KG1 (cell line): Measurements from ENCODE around the gene SNRPD3.
"Not testable (repeated sequence)": the region's sequence is repeated elsewhere in the genome, so short reads cannot be mapped to it uniquely, and the experiment has no call there.

Experiments
- DNase-seq: peaks from one replicate; lab custom pipeline; 2025; lab: John Stamatoyannopoulos, UW

Gene SNRPD3

DNA sequence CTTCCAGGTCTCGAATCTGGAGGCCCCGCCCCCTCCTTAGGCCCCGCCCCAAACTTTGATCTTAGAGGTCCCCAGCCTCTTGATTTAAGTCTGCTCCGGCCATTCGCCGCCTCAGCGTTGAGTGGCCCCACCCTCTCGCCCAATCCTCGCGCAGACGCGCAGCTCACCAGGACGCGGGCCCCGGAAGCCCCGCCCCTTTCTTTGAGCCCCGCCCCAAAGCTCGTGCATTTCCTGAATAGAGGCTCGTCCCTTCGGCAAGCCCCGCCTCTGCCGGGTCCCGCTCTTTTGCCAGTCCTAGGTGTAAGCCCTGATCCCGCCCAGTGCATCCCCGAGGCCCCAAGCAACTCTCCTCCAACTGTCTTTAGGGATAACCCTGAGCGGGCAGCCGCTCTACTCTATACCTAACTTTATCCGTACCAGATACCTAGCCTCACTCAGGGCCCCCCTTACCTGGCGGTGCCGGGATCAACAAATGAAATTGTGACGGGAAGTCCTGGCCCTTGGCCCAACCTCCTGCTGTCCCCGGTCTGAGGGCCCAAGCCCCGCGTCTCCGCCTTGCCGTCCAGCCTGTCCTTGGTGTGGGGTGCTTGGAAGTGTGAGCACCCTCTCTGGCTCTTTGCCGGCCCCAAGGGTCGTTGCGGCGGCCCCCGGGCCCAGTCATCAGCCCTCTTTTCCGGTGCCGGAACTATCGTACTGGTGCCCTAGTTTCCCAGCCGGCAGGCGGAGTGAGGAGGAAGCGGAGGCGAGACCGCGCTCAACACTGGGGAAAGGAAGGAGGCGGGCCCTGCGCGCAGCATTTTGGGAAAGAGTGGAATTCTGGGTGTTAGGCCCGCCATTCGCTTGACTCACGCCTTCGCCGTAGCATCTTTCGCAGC is at the start of gene SNRPD3:
Gene SNRPD3, plus strand, starts transcription at position 835 of the 875 bp plus-strand sequence. CDS start 1,676 bp downstream, outside the sequence.
- DNase-seq = peak; percentile 98

DNA sequence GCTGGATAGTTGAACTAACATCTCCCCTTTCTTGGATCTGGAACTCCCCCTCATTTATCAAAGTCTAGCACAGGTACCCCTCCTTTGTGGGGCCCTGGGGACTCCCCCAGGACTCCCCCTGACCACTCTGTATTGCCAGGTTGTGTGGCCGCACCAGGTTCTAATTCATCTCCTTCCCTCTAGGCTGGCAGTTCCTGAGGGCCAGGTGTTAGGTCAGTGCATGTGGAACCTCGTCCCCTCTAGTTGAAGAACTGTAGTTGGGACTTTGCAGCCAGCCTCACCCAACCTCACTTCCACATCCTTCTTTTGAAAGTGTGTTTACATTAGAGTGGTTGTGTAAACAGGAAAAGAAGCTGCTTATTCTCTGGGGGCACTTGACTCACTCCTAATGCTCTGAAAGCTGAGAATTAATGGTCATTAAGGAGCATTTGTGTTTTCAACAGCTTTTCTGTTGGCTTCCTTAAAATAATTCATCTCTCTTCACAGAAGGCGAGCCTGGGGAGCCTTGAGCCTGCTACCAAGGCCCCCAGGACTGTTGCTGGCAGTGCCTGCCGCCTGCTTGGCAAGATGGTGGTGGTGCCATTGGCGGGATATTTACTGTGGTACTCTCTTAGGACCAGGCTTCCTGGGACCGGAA is 48.9 kb upstream of the SNRPD3 start:
- no peak for DNase-seq

DNA sequence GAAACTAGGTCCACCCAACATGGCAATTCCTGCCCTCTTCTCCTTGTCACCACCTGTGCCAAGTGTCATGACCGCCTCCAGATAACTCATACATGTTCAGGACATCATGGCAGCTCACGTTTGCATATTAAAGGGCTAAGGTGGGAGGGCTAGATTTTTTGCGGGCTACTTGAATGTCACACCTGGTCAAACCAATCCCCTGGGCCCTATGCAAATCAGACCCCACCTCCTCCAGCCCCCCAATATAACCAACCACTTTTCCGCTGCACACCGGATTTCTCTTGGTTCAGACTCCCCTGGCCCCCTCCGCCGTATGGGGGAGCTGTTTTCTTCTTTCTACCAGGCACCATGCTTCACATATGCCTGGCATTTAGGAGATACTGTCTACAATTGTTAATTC is 48.1 kb upstream of the SNRPD3 start:
- no peak for DNase-seq

DNA sequence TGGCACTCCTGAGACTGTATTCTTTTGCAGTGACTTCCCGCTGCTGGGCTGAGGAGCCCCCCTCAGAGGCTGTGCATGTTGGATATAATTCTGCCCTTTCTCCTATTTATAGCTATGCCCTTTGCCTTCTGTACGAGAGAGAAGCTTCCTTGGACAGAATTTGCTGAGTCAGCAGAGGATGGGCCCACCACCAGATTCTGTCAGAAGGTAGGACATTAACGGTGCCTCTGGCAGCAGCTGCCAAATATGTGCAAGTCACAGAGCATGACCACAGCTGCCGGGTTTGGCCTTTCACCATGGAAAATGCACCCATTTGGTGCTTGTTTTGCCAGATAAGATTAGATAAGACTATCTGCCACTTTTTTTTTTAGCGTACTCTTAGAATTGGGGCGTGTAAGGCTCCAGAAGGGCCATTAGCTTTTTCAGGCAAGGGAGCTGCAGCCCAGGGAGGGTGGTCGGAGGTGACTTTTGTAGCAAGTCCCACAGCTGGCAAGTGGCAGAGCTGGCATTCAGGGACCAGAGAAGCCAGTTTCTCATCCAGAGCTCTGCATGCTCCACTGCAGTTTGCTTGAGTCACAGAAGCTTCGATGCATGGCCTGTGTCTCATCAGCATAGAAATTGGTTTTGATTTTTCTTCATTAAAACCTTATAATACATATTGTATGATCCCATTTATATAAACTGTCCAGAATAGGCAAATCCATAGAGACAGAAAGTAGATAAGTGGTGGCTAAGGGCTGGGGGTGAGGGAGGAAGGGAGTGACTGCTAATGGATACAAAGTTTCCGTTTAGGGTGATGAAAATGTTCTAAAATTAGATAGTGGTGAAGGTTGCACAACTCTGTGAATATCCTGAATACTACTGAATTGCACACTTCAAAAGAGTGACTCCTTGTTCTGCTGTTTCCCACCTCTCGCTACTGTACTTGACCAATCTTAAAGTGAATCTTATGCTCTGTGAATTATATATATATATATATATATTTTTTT is 44.9 kb upstream of the SNRPD3 start:
- DNase-seq = peak; percentile 31

DNA sequence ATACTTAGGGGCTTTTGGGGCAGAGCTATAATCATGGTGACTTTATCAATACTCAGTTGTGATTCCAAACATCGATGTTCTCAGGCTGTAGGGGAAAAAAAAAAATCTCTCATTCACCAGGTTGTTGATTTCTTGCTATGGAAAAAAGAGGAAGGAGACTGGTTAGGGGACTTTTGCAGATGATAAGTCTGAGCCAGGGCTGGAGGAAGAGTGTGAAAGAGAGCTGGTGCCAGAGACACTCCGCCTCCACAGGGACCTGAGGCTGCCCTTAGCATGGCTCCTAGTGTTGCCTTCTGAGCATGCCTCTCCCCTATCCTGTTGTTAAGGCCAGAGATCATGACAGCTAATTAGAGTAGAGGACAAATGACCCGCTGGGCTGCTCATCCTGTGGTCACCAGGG is 43.8 kb upstream of the SNRPD3 start:
- peak; percentile 16 for DNase-seq

DNA sequence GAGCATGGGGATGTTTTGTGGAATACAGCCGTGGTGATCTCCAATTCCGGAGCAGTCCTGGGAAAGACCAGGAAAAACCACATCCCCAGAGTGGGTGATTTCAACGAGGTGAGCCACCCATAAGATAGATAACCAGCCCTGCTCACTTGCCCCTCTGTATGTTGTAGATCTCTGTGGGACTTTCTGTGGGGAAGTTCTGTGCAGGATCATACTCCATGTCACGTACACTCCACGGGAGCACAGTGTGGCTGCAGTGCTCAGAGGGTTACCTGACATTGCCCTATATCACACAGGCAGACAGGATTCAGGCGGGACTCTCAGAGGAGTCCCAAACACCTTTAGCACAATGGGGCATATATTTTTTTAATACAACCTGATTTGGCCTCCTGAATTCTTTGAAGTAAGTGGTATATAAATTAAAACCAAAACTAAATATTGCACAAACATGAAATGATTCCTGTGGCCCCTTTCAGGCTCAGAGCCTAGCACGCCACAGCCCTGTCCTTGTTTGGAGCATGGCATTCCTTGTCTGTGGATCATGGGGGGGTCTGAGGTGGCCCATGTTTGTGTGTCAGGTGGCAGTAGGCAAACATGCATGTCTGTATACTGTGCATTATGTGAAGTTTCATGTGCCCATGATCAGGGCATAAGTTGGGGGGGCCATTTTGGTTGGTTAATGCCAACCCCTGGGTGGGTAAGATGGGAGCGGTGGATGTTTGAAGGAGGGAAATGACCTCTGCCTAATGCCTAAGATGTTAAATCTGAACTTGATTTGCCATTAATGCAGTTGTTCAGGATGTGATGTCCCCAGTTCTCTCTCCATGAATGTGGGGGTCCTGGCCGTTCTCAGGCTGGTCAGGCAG is 42.2 kb upstream of the SNRPD3 start:
- DNase-seq = no peak

DNA sequence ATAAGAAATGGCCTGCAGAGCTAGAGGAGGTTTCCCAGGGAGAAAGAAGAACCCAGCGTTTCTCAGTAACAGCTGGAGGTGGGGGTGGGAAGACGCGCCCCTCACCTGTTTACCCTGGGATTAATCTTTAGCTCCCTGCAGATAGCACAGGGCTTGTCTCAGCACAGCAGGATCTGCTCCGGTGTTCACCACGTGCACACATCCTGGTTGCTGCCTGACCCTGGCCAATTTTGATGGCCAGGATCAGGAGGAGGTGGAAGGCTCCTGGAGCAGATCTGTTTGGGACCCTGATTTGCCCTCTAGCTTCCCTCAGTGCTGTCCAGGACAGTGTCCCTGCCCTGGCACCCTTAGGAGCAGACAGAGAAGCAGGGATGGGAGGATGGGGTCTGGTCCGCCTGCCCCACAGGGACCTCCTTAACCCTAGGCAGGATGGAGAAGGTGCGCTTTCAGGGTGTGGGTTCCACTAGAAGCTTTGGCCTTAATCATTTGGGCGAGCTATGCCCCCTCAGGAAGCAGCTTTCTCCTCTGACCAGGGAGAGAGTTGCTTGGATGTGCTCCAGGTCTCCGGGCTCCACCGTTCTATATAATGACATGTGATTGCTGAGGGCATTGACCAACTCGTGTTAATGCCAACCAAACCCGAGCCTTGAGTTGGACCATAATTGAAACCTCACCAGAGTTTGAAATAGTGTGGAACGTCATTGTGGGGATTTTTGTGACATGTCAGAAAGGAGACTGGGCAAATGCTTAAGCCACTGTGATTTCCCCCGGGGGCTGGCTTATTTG is 41.4 kb upstream of the SNRPD3 start:
- no peak for DNase-seq

DNA sequence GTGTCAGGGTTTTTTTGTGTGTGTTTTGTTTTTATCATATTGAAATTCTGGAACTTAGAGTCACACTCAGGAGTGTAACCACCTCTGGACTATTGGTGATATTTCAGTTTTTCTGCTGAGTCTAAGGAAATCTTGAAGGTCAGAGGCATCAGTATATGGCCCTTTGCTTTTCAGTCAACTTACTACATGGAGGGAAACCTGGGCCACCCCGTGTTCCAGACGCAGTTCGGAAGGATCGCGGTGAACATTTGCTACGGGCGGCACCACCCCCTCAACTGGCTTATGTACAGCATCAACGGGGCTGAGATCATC is 40.8 kb upstream of the SNRPD3 start:
- DNase-seq = no peak

DNA sequence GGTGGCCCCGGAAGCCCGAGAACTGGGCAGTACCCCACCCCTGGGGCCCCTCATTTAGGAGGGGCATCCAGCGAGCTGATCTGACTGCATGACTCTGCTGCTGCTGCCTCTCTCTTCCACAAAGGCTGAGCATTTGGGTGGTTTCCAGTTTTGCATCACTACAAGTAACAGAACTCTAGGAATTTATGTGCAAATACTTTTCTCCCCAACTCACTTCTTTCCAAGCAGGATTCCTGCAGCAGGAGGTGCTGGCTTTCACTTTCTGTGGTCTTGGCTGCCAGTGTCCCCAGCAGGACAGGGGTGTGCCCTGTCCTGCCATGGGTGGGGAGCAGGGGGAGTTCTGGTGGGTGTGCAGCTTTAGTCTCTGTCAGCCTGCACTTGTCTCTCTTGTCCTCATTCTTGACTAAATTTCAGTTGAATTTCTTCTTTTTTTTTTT is 39.5 kb upstream of the SNRPD3 start:
- DNase-seq = no peak

DNA sequence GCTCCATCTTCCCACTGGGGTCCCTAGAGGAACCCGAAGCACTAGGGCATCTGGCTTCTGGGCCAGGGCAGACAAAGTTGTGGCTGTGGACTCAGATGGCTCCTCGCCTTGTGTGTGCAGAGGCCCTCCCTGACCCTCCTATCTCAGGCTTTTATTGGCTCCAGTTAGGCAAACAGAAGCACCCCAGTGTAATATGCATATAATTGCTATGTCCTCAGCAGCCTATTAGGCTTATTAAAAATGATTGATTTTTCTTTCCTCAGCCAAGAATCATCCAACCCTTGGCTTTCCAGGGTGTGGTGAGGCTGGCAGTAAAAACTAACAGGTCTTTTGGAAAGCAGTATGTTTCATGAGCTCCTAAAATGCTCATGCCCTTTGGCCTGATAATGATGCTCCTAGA is 38.4 kb upstream of the SNRPD3 start:
- DNase-seq = no peak

DNA sequence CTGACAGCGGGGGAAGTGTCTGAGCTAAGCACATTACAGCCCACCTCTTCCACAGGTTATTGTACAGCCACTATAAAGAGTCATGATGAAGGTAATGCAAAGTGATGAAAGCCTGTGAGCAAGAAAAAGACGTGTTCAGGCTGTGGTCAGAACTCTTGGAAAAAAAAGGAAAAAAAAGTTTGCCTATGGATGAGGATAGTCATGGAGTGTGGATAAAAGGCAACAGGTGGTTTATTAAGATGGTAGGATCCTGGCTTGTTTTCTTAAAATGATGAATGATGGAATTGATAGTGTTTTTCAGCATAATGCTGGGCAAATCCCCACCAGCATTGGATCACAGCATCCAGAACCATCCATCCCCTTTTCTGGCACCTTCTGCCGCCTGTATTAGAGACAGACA is 37.6 kb upstream of the SNRPD3 start:
- DNase-seq = no peak

DNA sequence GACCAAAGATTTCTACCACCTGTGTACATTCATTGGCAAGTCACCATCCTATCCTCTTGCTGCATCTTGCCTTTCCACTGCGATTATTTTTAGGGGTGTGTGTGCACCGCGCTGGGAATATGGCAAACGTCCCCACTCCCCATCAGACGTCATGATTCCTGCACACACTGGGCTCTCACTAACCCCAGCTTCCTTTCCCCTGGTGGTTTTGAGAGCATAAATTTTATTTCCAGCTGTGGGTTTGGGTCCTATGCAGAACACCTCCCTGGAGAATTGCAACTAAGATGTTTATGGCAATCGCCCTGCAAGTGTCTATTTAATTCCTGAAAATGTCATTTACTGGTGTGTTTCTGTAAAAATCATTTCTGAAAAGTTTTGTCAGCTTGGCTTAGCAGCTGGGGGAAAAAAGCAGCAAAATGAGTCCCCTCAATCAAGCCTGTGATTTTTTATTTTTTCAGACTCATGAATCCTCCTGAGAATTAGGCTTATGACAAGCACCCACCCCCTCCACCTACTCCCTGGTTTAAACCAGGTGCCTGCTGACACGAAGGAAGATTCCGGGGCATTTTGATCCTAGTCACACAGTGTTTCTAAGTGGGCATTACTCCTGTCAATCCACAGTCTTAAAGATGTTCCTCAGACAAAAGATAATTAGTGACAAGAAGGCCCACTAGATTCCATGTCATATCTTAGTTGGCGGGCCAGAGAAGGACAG is 36.9 kb upstream of the SNRPD3 start:
- no peak for DNase-seq

DNA sequence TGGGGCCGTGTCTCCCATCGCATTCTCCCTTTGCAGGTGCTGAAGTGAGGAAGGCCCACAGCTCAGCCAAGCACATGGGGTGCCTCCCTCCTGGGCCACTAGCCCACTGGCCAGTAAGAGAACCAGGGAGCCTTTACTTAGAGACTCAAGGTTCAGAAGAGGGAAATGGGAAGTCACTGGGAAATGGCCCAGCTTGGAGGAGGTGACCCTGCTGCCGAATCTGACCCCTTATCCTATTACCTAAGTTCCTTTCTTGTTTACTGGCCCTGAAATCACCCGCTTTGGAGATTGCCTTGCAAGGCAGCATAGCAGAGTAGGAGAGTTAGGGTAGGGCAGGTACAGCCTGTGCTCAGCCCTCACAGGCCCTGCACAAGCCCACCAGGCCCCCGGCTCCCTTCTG is 36.3 kb upstream of the SNRPD3 start:
- no peak for DNase-seq

DNA sequence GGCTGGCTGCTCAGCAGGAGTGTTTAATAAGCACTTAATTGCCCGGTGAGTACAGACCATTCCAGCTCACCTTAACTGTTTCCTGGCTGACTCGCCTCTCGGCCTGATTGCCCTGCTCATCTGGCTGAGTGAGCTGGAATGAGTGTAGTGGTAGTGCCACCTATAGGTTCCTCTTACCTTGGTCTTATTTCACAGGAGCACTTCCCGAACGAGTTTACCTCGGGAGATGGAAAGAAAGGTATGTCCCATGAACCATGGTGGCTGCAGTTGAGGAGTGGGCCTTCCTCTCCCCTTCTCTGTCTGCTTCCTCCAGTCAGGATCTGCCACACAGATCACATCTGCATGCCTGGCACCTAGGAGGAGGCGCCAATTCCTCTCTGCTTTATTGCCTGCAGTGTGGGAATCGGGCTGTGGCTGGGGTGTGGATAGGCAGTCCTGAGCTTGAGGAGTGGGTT is 34.0 kb upstream of the SNRPD3 start:
- peak; percentile 17 for DNase-seq

DNA sequence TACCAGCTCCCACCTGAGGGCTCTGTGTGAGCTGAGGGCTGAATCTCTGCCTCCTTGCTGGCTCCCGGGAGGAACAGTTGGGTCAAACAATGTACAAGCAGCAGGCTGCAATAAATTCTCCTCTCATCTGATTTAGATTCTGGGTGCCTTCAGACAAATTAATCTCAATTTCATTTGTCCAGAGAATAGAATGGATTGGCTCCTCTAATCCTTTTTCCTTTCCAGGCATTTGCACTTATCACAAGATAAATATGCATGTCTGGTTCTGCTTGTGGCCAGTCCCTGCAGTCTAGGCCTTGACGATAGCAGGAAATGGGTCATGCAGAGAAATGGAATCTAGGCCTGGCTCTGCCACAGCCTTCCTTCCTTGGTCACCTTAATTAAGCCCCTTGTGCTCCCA is 31.9 kb upstream of the SNRPD3 start:
- DNase-seq = no peak

DNA sequence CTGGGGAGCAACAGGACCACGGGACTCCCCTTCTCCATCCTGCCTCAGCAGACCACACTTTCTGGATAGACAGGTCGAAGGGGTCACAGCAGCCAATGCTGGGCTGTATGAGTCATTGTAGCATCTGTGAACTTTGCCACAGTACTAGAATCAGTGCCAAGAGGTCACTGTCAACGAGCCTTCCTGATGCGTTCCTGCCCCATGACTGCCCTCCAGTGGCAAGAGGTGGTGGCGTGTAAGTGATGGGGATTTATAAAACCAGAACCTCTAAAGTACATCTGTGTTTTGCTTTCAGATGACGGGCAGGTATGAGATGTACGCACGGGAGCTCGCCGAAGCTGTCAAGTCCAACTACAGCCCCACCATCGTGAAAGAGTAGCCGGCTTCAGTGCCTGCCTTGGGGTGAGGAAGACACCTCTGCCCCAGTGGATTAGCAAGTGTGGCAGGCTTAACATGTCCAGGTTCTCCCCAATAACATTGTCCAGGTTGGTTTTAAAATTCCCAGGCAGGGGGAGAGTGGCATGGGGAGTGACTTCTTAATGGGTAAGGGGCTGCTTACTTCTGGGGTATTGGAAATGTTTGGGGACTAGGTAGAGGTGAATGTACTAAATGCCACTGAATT is 30.3 kb upstream of the SNRPD3 start:
- peak; percentile 77 for DNase-seq

DNA sequence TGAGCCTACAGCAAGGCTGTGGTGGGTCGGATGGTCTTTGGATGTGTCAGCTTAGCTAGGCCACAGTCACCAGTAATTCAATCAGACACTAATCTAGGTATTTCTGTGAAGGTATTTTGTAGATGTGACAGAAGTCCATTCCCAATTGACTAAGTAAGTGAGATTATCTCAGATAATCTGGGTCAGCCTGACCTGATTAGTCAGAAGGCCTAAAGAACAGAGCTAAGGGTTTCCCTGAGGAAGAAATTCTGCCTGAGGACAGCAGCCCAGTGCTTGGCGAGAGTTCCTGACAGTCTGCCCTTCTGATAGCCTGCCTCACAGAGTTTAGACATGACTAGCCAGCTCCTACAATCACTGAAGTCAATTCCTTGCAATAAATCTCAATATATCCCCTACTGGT is 29.6 kb upstream of the SNRPD3 start:
- no peak for DNase-seq

DNA sequence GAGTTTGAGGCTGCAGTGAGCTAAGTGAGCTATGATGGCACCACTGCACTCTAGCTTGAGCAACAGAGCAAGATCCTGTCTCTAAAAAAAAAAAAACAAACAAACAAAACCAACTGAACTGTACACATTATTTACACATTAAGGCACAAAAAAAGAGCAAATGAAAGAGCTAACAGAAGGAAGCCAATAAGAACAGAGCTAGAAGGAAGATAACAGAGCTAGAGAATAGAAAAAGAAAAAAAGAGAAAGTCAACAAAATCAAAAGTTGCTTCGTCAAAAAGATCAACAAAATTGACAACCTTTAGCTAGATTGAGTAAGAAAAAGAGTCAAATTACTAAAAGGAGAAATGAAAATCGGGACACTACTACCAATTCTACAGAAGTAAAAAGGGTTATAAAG is 25.9 kb upstream of the SNRPD3 start:
- no peak for DNase-seq

DNA sequence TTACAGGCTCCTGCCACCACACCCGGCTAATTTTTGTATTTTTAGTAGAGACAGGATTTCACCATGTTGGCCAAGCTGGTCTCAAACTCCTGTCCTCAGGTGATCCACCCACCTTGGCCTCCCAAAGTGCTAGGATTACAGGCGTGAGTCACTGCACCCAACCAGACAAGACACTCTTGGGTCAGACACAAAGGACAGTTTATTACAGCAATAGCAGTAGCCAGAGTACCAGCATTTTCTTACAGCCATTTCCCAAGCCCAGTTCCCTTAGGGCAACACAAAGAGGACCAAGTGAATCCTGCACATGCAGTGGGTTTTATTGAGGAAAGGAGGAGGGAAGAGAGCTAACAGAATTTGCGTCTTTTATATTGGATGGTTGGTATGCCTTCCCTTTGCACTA is 24.8 kb upstream of the SNRPD3 start:
- DNase-seq = not testable (repeated sequence)
